GM10847 (cell line): ENCODE results near the gene ANP32E.
A peak's percentile ranks its signal among the peaks of the same experiment; 100 is the strongest.

Experiments
- POLR2A ChIP-seq: IDR thresholded peaks from 2 replicates; pipeline ENCODE4 v1.6.1; 2011; ENCODE audit not compliant: insufficient read length; ENCODE audit errors: extremely low read depth

The ANP32E gene

GRCh38 chr1:150262388-150263320 lies 26.7 kb upstream of the ANP32E start:
- no peak for TF ChIP-seq POLR2A

GRCh38 chr1:150261367-150261766 lies 25.5 kb upstream of the ANP32E start:
- TF ChIP-seq POLR2A, result no peak

GRCh38 chr1:150259758-150260669 lies 24.1 kb upstream of the ANP32E start:
- no peak for TF ChIP-seq POLR2A

GRCh38 chr1:150259217-150259616 lies 23.3 kb upstream of the ANP32E start:
- TF ChIP-seq POLR2A, result no peak

- TF ChIP-seq POLR2A, result no peak
These were observed 22.0 kb upstream of the ANP32E start, which contains the start of gene CA14 for GRCh38 chr1:150257624-150258585. Gene CA14 (plus strand): TSS chr1:150257774. CDS start chr1:150258129, 355 bp downstream.

- TF ChIP-seq POLR2A, result no peak
These were observed 20.8 kb upstream of the ANP32E start for GRCh38 chr1:150256554-150257341.

- TF ChIP-seq POLR2A, result no peak
These were observed 20.3 kb upstream of the ANP32E start for GRCh38 chr1:150256198-150256553.

- no peak for TF ChIP-seq POLR2A
These were observed 14.0 kb upstream of the ANP32E start for GRCh38 chr1:150249936-150250335.

- no peak for TF ChIP-seq POLR2A
These were observed 7.1 kb upstream of the ANP32E start for GRCh38 chr1:150243003-150243402.

GRCh38 chr1:150237746-150238145 lies 1.8 kb upstream of the ANP32E start:
- no peak for TF ChIP-seq POLR2A

- no peak for TF ChIP-seq POLR2A
These were observed 745 bp upstream of the ANP32E start for GRCh38 chr1:150236614-150237100.

- no peak for TF ChIP-seq POLR2A
These were observed 539 bp downstream of the ANP32E start for GRCh38 chr1:150235294-150235851.

GRCh38 chr1:150234566-150235293 lies 1.2 kb downstream of the ANP32E start:
- peak; percentile 63 for TF ChIP-seq POLR2A
